Stimulated activated CD4-positive, alpha-beta T cell treated with anti-CD3 and anti-CD28 coated beads, Interleukin-15, amount 100 ng/mL, for 48 hours (primary cell): Measurements from ENCODE around the gene RIMS3.
"Not testable (repeated sequence)": the region's sequence is repeated elsewhere in the genome, so short reads cannot be mapped to it uniquely, and the experiment has no call there.

Source experiments
- DNase-seq, 2 donors: peaks; one replicate each; pipeline ENCODE4 v3.0.0-alpha.2; 2020; ENCODE audit warnings: low read depth in 2 of 2

The RIMS3 gene

DNA sequence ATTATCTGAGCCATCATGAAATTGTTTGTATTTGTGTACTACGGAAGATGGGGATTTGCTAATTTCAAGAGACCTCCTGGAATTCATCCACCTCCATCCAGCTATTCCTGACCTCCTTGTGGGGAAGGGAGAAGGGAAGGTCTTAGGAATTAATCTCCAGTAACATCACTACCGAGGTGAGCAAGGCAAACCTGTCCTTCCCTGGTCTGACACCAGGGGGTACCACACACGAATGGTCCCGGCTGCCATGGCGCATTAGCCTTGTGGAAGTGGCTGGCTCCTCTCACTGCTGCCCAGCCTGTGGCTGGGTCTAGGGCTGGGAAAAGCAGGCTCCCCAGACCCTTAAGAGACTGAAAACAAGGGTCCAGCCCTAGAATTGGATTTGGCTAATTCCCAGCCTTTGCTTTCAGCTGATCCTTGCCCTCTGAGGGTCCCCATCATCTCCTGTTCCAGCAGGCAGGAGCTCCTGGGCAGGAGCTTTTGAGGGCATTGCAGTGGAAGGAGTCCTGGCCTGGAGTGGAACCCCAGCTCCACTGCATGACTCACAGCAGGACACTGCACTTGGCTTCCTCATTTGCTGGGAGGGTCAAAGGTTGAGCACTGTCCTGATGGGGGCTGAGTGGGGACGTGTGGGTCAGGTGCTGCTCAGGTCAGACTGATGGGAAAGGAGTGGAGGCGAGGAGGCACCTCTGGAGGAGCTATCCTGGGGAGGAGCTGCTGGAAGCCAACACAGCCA lies 34.8 kb downstream of the RIMS3 start:
- DNase-seq = no peak

DNA sequence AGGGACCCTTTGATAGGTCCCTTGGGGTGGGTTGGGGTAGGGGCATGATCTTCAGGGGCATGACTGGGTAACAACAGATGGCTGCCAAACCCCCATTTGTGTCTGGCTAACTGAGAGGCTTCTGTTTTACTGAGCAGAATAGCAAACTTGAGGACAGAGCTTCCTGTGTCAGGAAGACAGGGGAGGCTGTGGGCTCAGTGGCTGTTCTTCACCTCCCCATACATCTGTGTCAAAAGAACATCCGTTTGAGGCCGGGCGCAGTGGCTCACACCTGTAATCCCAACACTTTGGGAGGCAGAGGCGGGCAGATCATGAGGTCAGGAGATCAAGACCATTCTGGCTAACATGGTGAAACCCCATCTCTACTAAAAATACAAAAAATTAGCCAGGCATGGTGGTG lies 35.9 kb downstream of the RIMS3 start:
- DNase-seq = not testable (repeated sequence)

DNA sequence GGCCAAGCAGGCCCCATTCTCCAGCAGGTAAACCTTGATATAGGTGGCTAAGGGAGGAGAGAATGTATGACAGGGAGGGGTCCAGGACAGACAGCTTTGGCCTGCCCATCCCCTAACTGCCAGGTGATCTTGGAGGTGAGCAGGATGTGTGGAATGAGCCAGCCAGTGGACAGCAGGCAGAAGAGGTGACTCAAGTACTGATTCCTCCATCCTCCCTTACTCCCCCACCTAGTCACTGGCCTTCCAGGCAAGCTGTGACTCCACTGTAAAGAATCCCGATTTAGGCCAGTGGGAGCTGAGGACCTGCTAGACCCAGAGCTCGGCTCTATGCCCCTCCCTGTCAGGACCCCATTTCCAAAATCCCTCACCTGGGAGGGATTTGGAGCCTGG lies 36.6 kb downstream of the RIMS3 start:
- DNase-seq = no peak

DNA sequence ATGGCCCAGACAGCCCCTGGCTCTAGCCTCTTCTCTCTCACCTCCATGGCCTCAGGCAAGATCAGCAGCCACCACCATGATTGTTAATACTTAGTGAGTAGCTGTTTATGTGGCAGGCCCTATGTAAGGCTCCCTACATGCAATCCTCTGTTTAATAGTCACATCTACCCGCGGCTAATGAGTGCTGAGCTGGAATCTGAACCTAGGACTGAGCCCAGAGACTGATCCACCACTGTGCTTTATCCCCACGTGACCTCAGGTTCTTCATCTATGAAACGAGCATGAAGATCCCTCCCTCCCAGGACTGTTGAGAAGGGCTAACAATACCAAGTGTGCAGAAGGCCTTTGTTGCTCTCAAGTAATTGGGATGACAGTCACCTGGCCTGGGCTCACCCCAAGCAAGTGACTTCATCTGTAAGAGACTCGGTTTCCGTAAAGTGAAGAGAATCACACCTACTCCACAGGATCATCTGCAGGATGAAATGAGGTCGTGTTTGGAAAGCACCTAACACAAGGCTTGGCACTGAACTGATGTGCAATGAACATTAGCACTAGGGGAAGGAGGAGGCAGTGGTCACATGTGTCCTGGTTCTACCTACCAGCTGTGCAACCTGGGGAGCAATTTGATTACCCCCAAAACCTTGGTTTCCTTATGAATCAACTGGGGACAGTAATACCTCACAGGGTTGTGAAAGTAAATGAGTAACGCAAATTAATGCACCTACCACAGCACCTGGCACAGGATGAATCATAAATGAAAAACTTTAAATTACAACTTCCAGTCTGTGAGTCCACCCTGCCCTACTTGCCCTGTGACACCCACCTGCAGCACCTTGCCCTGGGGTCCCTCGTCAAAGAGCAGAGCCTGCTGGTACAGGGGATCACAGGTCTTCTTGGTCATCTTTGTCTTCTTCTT lies 37.2 kb downstream of the RIMS3 start:
- DNase-seq = peak; percentile 20 to 25

DNA sequence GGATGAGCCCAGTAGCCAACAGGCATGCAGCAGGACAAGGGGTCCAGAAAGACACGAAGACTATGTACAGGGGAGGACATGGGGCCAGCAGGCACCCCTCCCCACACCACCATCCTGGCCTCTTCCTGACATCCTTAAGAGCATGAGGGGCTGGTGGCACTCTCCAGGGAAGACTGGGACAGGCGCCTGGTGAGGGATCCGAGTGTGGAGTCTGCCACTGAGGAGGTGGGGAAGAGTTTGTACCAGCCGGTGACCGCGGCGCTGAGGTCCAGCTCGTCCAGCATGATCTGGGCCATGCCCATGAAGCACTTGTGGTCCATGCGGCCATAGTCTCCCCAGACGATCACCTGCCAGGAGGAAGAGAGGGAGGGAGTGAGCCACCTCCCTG lies 39.1 kb downstream of the RIMS3 start:
- no peak for DNase-seq

DNA sequence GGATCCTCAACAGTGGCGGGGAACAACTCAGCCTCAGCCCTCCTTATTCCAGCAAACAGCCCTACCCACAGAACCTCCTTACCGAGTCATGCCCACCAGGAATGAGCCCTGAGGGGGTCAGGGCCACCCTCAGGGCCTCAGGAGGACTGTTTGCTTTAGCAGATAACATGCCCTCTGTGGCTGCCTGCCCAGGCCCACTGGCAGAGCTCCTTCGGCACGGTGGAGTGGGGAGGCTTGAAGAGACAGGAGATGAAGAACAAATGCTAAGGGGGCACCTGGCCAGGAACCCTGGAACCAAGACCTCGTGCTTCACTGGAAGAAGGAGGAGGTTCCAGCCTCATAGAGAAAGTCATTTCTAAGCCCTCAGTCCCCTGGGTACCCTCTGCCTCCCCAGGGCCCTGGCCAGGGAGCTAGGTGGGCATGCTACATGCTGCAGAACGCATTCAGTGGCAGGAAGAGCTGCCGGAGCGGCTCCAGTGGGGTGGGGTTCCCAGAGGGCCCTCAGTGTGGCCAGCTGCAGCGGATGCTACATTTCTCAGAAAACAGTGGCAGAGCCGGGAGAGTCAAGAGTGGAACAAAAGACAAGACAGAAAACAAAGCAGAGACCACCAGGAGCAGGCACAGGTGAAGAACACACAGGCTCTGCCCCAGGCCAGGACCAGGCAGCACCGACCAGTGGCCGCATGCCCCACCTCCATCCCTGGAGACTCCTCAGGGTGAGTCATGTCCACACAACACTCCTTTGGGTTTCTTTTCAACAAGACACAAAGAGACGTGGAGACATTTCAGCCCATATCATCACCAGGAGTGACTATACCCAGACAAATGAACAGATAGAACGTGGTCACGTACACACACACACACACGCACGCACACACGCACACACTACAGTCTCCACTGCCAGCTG lies 39.8 kb downstream of the RIMS3 start:
- no peak for DNase-seq

DNA sequence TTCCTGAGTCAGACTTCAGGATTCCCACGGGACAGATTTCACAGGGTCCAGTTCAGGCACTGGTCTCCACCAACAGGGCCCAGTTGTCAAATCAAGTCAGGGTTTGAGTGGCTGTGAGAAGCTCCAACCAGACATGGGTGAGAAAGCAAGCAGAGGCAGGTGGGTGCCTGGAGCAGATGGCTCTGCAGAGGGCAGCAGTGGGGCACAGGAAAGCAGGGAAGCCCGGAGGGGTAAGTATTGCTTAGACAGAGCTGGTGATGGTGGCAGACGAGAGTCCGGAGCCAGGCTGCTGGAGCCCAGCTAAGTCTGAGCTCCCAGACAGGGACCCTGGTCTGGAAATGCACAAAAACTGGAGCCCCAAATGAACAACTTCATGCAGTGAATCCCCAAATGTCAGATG lies 40.4 kb downstream of the RIMS3 start:
- peak in 1 of 2 donors; percentile 12 for DNase-seq

DNA sequence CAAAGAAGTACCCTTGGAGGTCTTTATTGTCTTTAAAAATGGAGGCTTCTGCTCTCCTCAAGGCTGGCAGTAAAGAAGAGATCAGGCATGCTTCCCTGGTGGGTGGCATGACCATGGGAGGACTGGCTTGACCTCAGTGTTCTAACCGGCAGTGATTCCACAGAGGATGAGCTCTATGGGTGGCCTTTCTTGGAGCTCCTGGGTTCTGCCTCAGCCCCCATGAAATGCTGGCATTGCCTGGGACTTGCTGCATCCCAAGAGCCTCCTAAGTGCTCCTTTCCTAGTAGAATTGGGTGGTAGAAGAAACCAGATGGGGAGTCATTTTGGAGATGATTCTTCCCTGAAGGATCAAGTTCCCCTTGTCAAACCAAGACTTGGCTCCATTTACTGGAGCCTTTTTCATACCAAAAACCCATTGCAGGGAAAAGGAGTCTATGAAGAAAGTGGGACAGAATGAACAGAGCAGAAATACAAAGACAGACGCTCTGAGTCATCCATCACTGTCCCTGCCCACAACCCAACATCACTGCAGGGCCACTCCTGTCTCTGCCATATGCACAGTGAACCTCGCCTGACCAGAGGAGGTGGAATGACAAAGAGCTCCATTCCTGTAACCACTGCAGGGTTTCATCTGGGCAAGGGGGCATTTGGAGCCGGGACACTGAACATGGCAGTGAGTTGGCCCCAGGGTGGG lies 42.4 kb downstream of the RIMS3 start:
- no peak for DNase-seq

DNA sequence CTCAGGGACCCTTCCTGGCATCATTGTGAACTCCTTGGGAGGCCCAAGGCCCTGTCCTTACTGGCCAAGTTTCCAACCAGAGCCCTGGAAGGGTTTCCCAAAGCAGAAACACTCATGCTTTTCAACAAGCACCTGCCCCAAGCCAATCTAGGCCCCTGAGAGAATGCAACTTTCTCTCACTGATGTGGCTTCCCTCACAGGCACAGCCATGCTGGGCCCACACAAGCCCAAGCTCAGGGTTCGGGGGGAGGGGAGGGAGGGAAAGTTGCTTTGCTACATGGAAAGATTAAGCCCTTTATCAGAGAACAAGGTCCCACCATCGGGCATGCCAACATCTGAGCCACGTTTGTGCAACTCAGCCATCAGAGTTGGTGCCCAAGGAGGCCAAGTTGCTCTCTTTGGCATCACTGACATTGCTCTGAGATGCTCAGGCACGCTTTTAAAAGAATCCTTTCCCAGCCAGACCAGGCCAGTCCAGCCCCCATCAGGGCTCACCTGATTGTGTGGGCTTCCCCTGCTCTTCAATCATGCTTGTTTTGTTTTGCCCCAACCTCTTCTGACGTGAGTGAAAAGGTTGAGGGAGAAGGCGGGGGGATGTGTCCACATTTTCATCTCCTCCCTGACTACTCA lies 43.5 kb downstream of the RIMS3 start:
- no peak for DNase-seq

DNA sequence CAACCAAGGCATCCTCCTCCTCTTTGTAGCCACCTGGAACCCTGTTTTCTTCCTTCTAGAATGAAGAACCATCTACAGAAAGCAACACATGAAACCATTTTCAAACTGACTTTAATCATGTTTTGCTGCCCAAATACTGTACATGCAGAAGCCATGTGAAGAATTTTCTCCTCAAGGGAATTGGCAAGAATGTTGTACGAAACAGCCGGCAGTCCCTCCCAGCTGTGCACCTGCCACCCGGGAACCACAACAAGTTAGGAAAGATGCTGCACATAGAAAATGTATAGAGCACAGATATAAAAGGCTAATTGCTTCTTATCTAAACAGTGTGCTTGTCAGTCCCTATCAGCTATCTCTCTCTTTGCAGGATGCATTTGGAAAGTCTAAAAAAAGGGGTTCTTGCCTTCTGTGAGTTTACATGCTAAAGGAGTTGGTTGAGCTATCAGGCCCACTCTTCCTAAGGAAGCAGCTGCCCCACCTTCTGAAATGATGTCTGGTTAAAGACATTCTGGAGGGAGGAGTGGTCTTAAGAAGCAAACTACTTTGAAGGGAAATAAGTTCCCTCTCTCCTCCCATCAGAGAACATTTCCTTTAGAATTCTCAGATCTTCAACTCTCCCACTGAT lies 44.8 kb downstream of the RIMS3 start:
- DNase-seq = no peak

DNA sequence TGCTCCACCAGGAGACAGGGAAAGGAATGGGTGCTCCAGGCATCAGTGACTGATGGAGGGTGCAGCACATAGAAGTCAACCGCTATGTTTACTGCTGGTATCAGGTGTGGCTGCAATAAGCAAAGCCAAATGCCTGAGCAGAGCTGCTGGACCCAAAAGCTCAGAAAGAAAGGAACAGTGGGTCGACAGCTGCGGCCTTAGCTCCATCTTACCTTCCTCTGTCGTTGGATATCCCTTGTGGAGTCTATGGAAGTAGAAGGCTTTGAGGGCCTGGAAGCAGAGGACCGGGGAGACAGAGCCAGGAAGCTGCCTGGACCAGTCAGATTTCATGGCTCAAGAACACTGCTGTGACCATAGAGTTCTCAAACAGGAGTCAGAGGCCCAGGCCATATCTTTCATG lies 45.3 kb downstream of the RIMS3 start:
- no peak for DNase-seq

DNA sequence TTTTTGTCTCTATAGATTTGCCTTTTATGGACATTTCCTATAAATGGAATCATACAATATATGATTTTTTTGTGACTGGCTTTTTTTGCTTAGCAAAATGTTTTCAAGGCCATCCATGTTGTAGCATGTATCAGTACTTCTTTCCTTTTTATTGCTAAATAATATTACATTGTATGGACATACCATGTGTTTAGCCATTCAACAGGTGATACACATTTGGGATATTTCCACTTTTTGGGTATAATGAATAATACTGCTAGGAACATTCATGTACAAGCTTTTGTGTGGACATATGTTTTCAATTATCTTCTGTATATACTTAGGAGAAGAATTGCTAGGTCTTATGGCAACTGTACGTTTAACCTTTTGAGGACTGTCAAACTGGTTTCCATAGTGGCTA lies 47.4 kb downstream of the RIMS3 start:
- no peak for DNase-seq

DNA sequence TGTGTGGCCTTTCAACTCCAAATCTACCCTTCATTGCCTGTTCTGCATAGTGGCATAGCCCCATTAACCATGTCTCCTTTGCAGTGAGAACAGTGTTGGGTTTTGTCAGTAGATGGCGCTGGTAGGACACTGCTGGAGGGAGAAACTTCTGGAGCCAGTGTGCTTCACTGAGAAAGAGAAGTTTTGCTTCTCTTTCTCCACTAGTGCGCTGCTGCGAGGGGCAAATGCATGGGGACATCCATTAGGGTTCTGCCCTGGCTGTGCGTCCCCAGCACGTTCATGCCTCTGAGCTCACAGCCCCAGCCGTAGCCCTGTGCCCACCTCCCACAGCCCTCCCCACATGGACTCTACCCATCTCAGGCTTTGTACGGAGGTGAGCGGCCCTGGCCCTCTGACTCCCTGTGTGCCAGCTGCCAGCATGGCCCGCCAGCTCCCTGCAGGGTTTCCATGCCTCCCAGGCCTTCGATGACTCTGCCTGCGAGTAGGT lies 53.1 kb downstream of the RIMS3 start:
- peak; percentile 47 to 71 for DNase-seq

DNA sequence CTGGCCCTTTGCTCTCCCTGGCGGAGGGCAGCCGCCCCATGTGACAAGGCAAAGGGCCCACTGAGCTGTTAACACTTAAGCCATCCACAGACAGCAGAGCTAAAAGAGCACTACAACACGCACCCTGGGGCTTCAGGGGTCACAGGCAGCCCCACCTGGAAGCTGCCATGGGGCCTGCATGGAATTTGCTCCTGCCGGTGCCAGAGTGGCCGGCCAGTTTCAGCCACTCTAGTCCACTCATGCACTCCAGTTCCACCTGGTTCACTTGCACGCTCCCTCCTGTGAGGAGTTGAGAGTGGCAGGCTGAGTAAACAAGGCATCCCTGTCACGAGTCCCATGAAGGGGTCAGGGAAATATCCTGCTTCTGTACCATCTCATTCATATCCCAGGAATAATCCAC lies 55.3 kb downstream of the RIMS3 start:
- DNase-seq = no peak

DNA sequence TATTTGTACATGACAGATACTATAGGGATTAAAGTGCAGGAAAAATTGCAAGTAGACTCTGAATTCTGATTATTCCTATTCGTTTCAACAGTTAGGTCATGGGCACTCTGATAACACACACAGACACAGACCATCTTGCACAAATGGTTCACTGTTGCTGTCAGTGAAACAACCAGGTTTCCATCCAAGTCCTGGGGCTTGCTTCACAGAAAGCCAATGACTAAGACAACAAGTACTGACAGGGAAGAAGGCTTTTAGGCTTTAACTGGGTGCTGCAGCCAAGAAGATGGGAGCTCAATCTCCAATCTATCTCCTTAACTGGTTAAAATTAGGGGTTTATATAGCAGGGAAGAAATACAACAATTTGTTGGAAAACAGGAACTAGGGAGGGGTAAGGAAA lies 57.6 kb downstream of the RIMS3 start:
- no peak for DNase-seq

DNA sequence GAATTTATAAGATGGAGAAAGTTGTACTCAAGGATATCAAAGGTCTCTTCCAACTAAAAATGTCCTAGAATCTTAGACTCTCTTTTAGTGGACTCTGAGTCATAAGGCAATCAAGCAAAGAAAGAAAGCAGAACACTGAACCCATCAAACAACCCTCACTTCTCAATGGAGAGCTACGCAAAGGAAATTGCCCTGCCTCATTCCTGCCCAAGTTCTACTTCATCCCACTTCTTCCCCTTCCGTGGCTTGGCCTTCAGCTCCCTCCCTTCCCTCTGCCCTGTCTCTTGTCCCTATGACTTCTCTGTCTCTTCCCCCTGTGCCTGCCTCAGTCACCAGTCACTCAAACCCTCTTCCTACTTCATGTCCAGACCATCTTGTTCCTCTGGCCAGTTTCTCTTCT lies 58.5 kb downstream of the RIMS3 start:
- no peak for DNase-seq

DNA sequence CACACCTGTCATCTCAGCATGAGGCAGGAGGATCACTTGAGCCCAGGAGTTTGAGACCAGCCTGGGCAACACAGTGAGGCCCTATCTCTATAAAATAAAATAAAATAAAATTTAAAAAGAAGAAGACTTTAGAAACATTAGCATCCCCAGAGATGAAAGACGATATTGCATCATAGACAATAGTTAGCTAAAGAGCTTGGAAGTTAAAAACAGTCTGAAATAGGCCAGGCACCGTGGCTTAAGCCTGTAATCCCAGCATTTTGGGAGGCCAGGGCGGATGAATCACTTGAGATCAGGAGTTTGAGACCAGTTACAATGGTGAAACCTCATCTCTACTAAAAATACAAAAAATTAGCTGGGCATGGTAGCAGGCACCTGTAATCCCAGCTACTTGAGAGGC lies 59.3 kb downstream of the RIMS3 start:
- DNase-seq = no peak

DNA sequence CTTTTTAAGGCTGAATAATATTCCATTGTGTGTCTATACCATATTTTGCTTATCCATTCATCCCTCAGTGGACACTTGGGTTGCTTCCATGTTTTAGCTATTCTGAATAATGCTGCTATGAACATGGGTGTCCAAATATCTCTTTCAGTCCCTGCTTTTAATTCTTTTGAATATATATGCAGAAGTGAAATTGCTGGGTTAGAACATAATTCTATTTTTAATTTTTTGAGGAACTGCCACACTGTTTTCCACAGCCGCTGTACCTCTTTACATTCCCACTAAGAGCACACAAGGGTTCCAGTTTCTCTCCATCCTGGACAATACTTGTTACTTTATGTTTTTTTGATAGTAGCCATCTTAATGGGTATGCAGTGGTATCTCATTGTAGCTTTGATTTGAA lies 65.6 kb downstream of the RIMS3 start:
- no peak for DNase-seq

DNA sequence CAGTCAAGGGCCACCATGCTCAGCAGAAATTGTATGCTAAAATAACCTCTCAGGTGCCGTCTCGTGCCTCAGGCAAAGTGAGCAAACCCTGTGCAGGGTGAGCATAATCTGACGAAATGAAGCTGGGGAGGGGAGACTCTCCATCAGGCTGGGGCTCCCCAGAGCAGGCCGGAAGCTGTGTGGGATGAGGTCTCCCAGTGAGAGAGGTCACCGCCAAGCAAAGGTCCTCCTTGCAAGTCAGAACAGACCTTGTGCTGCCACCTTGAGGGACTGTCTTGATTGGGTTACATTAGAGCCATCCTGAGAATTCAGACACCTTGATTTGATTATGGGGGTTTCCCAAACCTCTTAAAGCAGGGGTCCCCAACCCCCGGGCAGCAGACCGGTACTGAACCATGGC lies 69.9 kb downstream of the RIMS3 start:
- no peak for DNase-seq

DNA sequence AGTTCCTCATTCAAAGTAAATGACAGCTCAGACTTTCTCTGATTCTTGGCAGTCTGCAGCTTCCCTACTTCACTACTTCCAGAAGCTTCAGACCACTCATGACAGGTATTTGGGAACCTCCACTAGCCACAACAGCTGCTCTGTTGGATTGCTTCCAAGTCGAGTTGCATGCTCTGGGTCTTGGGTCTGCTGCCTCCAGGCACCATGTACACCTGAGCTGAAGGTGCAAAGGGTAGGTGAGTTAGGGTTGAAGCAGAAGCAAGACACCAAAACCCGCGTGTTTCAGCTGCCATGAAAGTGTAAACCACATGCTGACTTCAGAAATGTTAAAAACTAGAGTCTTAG lies 71.3 kb downstream of the RIMS3 start:
- DNase-seq = no peak
